Natural killer cell (primary cell): ENCODE data around the gene HIRIP3. TPM values are rescaled to one million over a fixed set of nuclear protein-coding genes. Genes with fewer than 3 reads are reported as not detected.
A peak's percentile ranks its signal among the peaks of the same experiment; 100 is the strongest.

Experiments
- ATAC-seq, 3 donors: fragments of 150-1000 bp in 2 of 3; fragments of 200-7000 bp in 1 of 3; cut with Tn5 transposase; 1 replicate in 1 of 3; 2 replicates in 2 of 3; pipeline ENCODE4 v1.10.0; 2021; ENCODE audit warnings: mild to moderate bottlenecking in 2 of 3, moderate library complexity in 2 of 3
- DNase-seq, 2 donors: peaks; one replicate each; pipeline versions ENCODE4 v3.0.0 to v3.0.0-alpha.2; 2013 to 2021; ENCODE audit warnings: mixed read lengths in 1 of 2
- H3K27ac ChIP-seq: one replicate; pipeline ENCODE4 v1.5.1; 2013; ENCODE audit warnings: mild to moderate bottlenecking, low read length
- H3K27me3 ChIP-seq: one replicate; pipeline ENCODE4 v1.6.1; 2013; ENCODE audit warnings: low read length; ENCODE audit not compliant: control insufficient read depth, insufficient read depth
- H3K36me3 ChIP-seq: one replicate; pipeline ENCODE4 v1.6.1; 2013; ENCODE audit warnings: low read length; ENCODE audit not compliant: control insufficient read depth, insufficient read depth
- H3K4me1 ChIP-seq: one replicate; pipeline ENCODE4 v1.6.1; 2013; ENCODE audit warnings: low read length; ENCODE audit not compliant: control insufficient read depth, insufficient read depth
- H3K4me3 ChIP-seq: one replicate; pipeline ENCODE4 v1.5.1; 2013; ENCODE audit warnings: low read length
- H3K9me3 ChIP-seq: one replicate; pipeline ENCODE4 v1.6.1; 2013; ENCODE audit warnings: low read length; ENCODE audit not compliant: control insufficient read depth, insufficient read depth
- H3K27ac Mint-ChIP-seq, 2 donors: one replicate each; pipeline ENCODE4 v1.8.0; 2022; ENCODE audit warnings: mild to moderate bottlenecking in 2 of 2, mixed read lengths in 2 of 2, moderate library complexity in 1 of 2
- H3K27me3 Mint-ChIP-seq, 2 donors: one replicate each; pipeline ENCODE4 v1.8.0; 2022; ENCODE audit warnings: low read depth in 2 of 2, mixed read lengths in 2 of 2
- H3K36me3 Mint-ChIP-seq: one replicate; pipeline ENCODE4 v1.8.0; 2022; ENCODE audit warnings: mixed read lengths
- H3K4me1 Mint-ChIP-seq, 2 donors: one replicate each; pipeline ENCODE4 v1.8.0; 2022; ENCODE audit warnings: mixed read lengths in 2 of 2
- H3K4me3 Mint-ChIP-seq: one replicate; pipeline ENCODE4 v1.8.0; 2022; ENCODE audit warnings: mild to moderate bottlenecking, moderate library complexity, mixed read lengths
- H3K9me3 Mint-ChIP-seq, 2 donors: one replicate each; pipeline ENCODE4 v1.8.0; 2022; ENCODE audit warnings: mixed read lengths in 2 of 2
- CTCF ChIP-seq: fragments of 200-600 bp; IDR thresholded peaks from one replicate; pipeline ENCODE4 v1.8.0; 2022; ENCODE audit warnings: antibody characterized with exemption
- WGBS: methylation state at CpG from one replicate; pipeline ENCODE4 v1.1.7; 2013; ENCODE audit warnings: missing lambda C conversion rate; ENCODE audit not compliant: insufficient coverage; 5-methylcytosine and 5-hydroxymethylcytosine counted together
- intact Hi-C: fragments of 100-400 bp; cut with micrococcal nuclease; formaldehyde crosslinking; loops from one replicate; pipeline ENCODE4 v1.14.2; 2022
- total RNA-seq, 4 donors: library from RNA; stranded (reverse); fragments of 120-200 nt in 1 of 4; gene quantifications; one replicate each; pipeline versions ENCODE4 v1.2.3 to v1.2.4, GENCODE V29; 2013 to 2022

Gene HIRIP3
- total RNA-seq, 3 donors from 2014 or later (not counting 1 experiment from before 2014, with no cell fraction given) = 11.1 to 13.4 (median 12.7) TPM

GRCh38 chr16:29972992-29973383 is 22.4 kb downstream of the HIRIP3 start:
- 86% methylated on average over 6 of the region's 6 CpGs for WGBS
- Histone ChIP-seq H3K9me3 (no peaks in the 10 kb centered on the region), H3K36me3 (peaks cover 8% of the 10 kb centered on the region), H3K27ac (peak overlapping the region; percentile 27), H3K27me3 (no peaks in the 10 kb centered on the region), H3K4me1 (peaks cover 30% of the 10 kb centered on the region), H3K4me3 (no peak overlapping the region)
- H3K9me3 Mint-ChIP-seq = no peaks in the 10 kb centered on the region
- H3K36me3 Mint-ChIP-seq = peaks cover 8% of the 10 kb centered on the region
- H3K27me3 Mint-ChIP-seq = no peaks in the 10 kb centered on the region
- TF ChIP-seq CTCF = no peak
- H3K4me3 Mint-ChIP-seq = peak overlapping the region; percentile 95
- peak overlapping the region; percentile 64 to 96 for H3K27ac Mint-ChIP-seq
- DNase-seq = no peak
- no peak for ATAC-seq
- H3K4me1 Mint-ChIP-seq = peaks cover 32 to 52% of the 10 kb centered on the region in 2 donors
- intact Hi-C loops = loop anchor here (1.0 to 5.0 kb wide), 4 partner anchors 12 to 166 kb away; partner anchors contain the start of genes INO80E, KCTD13 and MAZ

GRCh38 chr16:29972500-29972899 is 22.9 kb downstream of the HIRIP3 start:
- peak overlapping the region; percentile 64 to 96 for H3K27ac Mint-ChIP-seq
- peak overlapping the region; percentile 95 for H3K4me3 Mint-ChIP-seq
- Histone ChIP-seq H3K36me3 (peaks cover 8% of the 10 kb centered on the region), H3K4me1 (peaks cover 30% of the 10 kb centered on the region), H3K4me3 (no peak overlapping the region), H3K27me3 (no peaks in the 10 kb centered on the region), H3K9me3 (no peaks in the 10 kb centered on the region), H3K27ac (peak overlapping the region; percentile 28)
- WGBS = 100% methylated on average over 1 of the region's 1 CpG
- H3K36me3 Mint-ChIP-seq = peaks cover 8% of the 10 kb centered on the region
- H3K27me3 Mint-ChIP-seq = no peaks in the 10 kb centered on the region
- no peaks in the 10 kb centered on the region for H3K9me3 Mint-ChIP-seq
- DNase-seq (no peak), ATAC-seq (no peak)
- TF ChIP-seq CTCF = no peak
- peaks cover 32 to 49% of the 10 kb centered on the region in 2 donors for H3K4me1 Mint-ChIP-seq
- intact Hi-C loops = loop anchor here (5.0 kb wide), 1 partner anchor 165 kb away; the partner anchor contains the start of gene MAZ

GRCh38 chr16:29971304-29971703 is 24.1 kb downstream of the HIRIP3 start:
- intact Hi-C loops = loop anchor here (5.0 kb wide), 1 partner anchor 164 kb away; the partner anchor contains the start of gene MAZ
- H3K4me1 ChIP-seq = peaks cover 26% of the 10 kb centered on the region
- peaks cover 8% of the 10 kb centered on the region for H3K36me3 Mint-ChIP-seq
- H3K27ac Mint-ChIP-seq = no peak overlapping the region
- no peak for ATAC-seq
- peaks cover 8% of the 10 kb centered on the region for H3K36me3 ChIP-seq
- no peak overlapping the region for H3K4me3 Mint-ChIP-seq
- H3K9me3 ChIP-seq = no peaks in the 10 kb centered on the region
- no peak overlapping the region for H3K4me3 ChIP-seq
- H3K9me3 Mint-ChIP-seq = no peaks in the 10 kb centered on the region
- no peak for TF ChIP-seq CTCF
- no peaks in the 10 kb centered on the region for H3K27me3 Mint-ChIP-seq
- H3K27ac ChIP-seq = no peak overlapping the region
- WGBS = 97% methylated on average over 6 of the region's 8 CpGs
- peaks cover 25 to 37% of the 10 kb centered on the region in 2 donors for H3K4me1 Mint-ChIP-seq
- H3K27me3 ChIP-seq = no peaks in the 10 kb centered on the region
- DNase-seq = no peak

GRCh38 chr16:29968205-29968604 is 27.2 kb downstream of the HIRIP3 start:
- DNase-seq = no peak
- no peaks in the 10 kb centered on the region for H3K9me3 ChIP-seq
- H3K4me1 ChIP-seq = peaks cover 2% of the 10 kb centered on the region
- no peaks in the 10 kb centered on the region for H3K9me3 Mint-ChIP-seq
- H3K4me3 Mint-ChIP-seq = no peak overlapping the region
- no peak overlapping the region for H3K27ac ChIP-seq
- no peak overlapping the region for H3K27ac Mint-ChIP-seq
- no peaks in the 10 kb centered on the region for H3K27me3 ChIP-seq
- H3K4me1 Mint-ChIP-seq = peaks cover 7 to 9% of the 10 kb centered on the region in 2 donors
- intact Hi-C loops = no loop called here
- peaks cover 8% of the 10 kb centered on the region for H3K36me3 Mint-ChIP-seq
- ATAC-seq = no peak
- H3K36me3 ChIP-seq = peaks cover 8% of the 10 kb centered on the region
- no peak for TF ChIP-seq CTCF
- H3K4me3 ChIP-seq = no peak overlapping the region
- 96% methylated on average over 3 of the region's 4 CpGs for WGBS
- H3K27me3 Mint-ChIP-seq = no peaks in the 10 kb centered on the region
